ENCODE results near the gene KLF16.

DNA sequence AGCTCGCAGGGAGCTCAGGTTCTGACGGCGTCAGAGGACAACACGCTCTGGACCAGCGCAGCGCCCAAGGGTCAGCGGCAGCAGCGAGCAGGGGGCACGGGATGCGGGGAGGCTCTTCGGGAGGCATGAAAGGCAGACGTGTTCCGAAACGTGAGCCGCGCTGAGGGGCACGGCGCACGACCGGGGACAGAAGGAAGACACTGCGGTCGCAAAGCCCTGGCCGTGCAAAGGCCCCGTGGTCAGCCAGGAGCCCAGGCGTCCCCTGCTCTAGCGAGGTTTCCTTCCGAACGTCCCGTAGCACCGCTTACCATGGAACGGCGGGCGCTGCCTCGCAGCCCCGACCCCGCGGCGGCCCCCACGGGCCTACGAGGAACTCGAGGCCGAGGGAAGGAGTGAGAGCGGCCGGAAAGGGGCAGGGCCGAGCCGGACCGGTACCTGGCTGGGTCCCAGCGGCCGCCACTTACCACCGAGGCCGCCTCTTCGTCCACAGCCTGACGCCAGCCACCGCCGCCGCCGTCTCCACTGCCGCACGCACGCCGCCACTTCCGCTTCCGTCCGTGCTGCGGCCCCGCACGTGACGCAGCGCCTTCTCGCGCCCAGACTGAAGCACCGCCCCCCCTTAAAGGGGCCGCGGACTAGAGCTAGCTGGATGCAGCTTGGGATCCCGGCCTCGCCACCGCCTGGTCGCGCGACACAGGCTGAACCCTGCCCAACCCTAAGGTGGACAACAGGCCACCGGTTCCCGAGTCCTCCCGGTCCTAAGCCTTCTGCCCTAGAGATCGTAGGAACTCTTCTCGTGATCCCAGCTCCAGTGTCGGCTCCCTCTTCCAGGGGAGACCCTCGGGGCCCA, 12.5 kb upstream of the KLF16 start:
- TF ChIP-seq CTCF (IDR thresholded peaks at IDR 0.05; ENCODE audit: low read length) = no peak
- TF ChIP-seq EZH2 (IDR thresholded peaks at IDR 0.05; ENCODE audit: borderline replicate concordance, low read length) = no peak

Measured in OCI-LY1 (cell line).